IMR-90 (cell line): Measurements from ENCODE around the gene CNKSR3. TPM values are rescaled to one million over a fixed set of nuclear protein-coding genes. Genes with fewer than 3 reads are reported as not detected.

Source experiments
- ATAC-seq: fragments of 200-7000 bp; cut with Tn5 transposase; 2 replicates; pipeline ENCODE4 v1.9.1; 2020; ENCODE audit warnings: low read depth, mild to moderate bottlenecking, moderate library complexity
- BruUV-seq: library from RNA; stranded (reverse); fragments of 400-500 nt; replicated peaks from 2 replicates; lab custom pipeline; 2021; lab: Mats Ljungman, UMichigan
- CTCF ChIA-PET: fragments of 300-600 bp; formaldehyde crosslinking; extraction: SDS; loops from one replicate; lab custom pipeline; 2021; ENCODE audit warnings: antibody characterized with exemption; lab: Yijun Ruan, JAX
- POLR2A ChIA-PET: fragments of 300-600 bp; sonication (Branson Sonifier 250); formaldehyde crosslinking; loops from one replicate; lab custom pipeline; 2022; ENCODE audit warnings: antibody characterized with exemption; ENCODE audit not compliant: unreplicated experiment; lab: Charles Lee
- DNase-seq: peaks from one replicate; pipeline ENCODE4 v3.0.0; 2013
- H2AFZ ChIP-seq: replicated peaks from 2 replicates; pipeline ENCODE3; 2013; ENCODE audit warnings: low read length, mild to moderate bottlenecking; ENCODE audit not compliant: poor library complexity
- H2AK5ac ChIP-seq: 2 replicates; pipeline ENCODE4 v1.6.1; 2013; ENCODE audit warnings: low read depth, low read length, inconsistent platforms
- H2AK9ac ChIP-seq: replicated peaks from 2 replicates; pipeline ENCODE3; 2013; ENCODE audit warnings: mild to moderate bottlenecking, low read depth, low read length, moderate library complexity; ENCODE audit not compliant: poor library complexity
- H2BK120ac ChIP-seq: 2 replicates; pipeline ENCODE4 v1.6.1; 2013; ENCODE audit warnings: low read depth, low read length, inconsistent platforms
- H2BK15ac ChIP-seq: 3 replicates; pipeline ENCODE4 v1.6.1; 2013; ENCODE audit warnings: low read depth, low read length, inconsistent platforms
- H2BK20ac ChIP-seq: 2 replicates; pipeline ENCODE4 v1.6.1; 2013; ENCODE audit warnings: low read depth, mild to moderate bottlenecking, inconsistent platforms, low read length, moderate library complexity
- H2BK5ac ChIP-seq: 2 replicates; pipeline ENCODE4 v1.6.1; 2013; ENCODE audit warnings: mild to moderate bottlenecking, low read depth, low read length, inconsistent platforms; ENCODE audit not compliant: poor library complexity, severe bottlenecking
- H3K14ac ChIP-seq: replicated peaks from 2 replicates; pipeline ENCODE4 v1.6.1; 2013; ENCODE audit warnings: low read depth, low read length, inconsistent platforms
- H3K18ac ChIP-seq: 2 replicates; pipeline ENCODE4 v1.6.1; 2013; ENCODE audit warnings: low read depth, low read length, control low read depth
- H3K23ac ChIP-seq: 2 replicates; pipeline ENCODE4 v1.6.1; 2013; ENCODE audit warnings: low read depth, low read length, inconsistent platforms
- H3K27ac ChIP-seq: 2 replicates; pipeline ENCODE4 v1.5.1; 2013; ENCODE audit warnings: mild to moderate bottlenecking, control low read depth, low read length; ENCODE audit not compliant: insufficient read depth
- H3K27me3 ChIP-seq: 2 replicates; pipeline ENCODE4 v1.6.1; 2013; ENCODE audit warnings: low read length; ENCODE audit not compliant: control insufficient read depth, insufficient read depth
- H3K36me3 ChIP-seq: 2 replicates; pipeline ENCODE4 v1.6.1; 2013; ENCODE audit warnings: low read length, mixed read lengths; ENCODE audit not compliant: control insufficient read depth, insufficient read depth
- H3K4ac ChIP-seq: 2 replicates; pipeline ENCODE4 v1.6.1; 2013; ENCODE audit warnings: low read depth, low read length, inconsistent platforms
- H3K4me1 ChIP-seq: 2 replicates; pipeline ENCODE4 v1.6.1; 2013; ENCODE audit warnings: low read length, mixed read lengths; ENCODE audit not compliant: control insufficient read depth, insufficient read depth
- H3K4me2 ChIP-seq: 2 replicates; pipeline ENCODE4 v1.6.1; 2013; ENCODE audit warnings: low read depth, mild to moderate bottlenecking, control low read depth, low read length, moderate library complexity
- H3K4me3 ChIP-seq: 2 replicates; pipeline ENCODE4 v1.5.1; 2013; ENCODE audit warnings: low read depth, mild to moderate bottlenecking, control low read depth, low read length, moderate library complexity; ENCODE audit not compliant: insufficient read depth
- H3K56ac ChIP-seq: 2 replicates; pipeline ENCODE4 v1.6.1; 2013; ENCODE audit warnings: low read length, inconsistent platforms; ENCODE audit not compliant: insufficient read depth; ENCODE audit errors: extremely low read depth
- H3K79me1 ChIP-seq, 2 experiments: 2 replicates each; pipeline ENCODE4 v1.6.1; 2013; ENCODE audit warnings: low read length in 2 of 2, inconsistent platforms in 1 of 2, low read depth in 1 of 2
- H3K9ac ChIP-seq: 2 replicates; pipeline ENCODE4 v1.6.1; 2013; ENCODE audit warnings: low read depth, low read length, control low read depth
- H3K9me1 ChIP-seq: 2 replicates; pipeline ENCODE4 v1.6.1; 2013; ENCODE audit warnings: low read length, inconsistent platforms; ENCODE audit not compliant: insufficient read depth
- H3K9me3 ChIP-seq: 2 replicates; pipeline ENCODE4 v1.6.1; 2013; ENCODE audit warnings: low read length; ENCODE audit not compliant: control insufficient read depth, insufficient read depth
- H4K20me1 ChIP-seq: 2 replicates; pipeline ENCODE4 v1.6.1; 2013; ENCODE audit warnings: low read length, inconsistent platforms; ENCODE audit not compliant: insufficient read depth
- H4K5ac ChIP-seq: 2 replicates; pipeline ENCODE4 v1.6.1; 2013; ENCODE audit warnings: mild to moderate bottlenecking, low read depth, low read length, control low read depth
- H4K8ac ChIP-seq, 2 experiments: 2 replicates each; pipeline ENCODE4 v1.6.1; 2013; ENCODE audit warnings: low read depth in 2 of 2, low read length in 2 of 2, control low read depth in 1 of 2, inconsistent platforms in 1 of 2
- H4K91ac ChIP-seq: 2 replicates; pipeline ENCODE4 v1.6.1; 2013; ENCODE audit warnings: low read depth, low read length, inconsistent platforms; ENCODE audit not compliant: insufficient read depth
- CHD1 ChIP-seq: IDR thresholded peaks from 2 replicates; pipeline ENCODE4 v1.6.1; 2012; ENCODE audit warnings: low read depth, low read length, improper control_type of control experiment
- CTCF ChIP-seq: conservative IDR thresholded peaks from 2 replicates; pipeline ENCODE4 v1.5.1; 2012; ENCODE audit warnings: mild to moderate bottlenecking, low read depth, low read length, improper control_type of control experiment
- MAFK ChIP-seq: IDR thresholded peaks from 2 replicates; pipeline ENCODE4 v1.6.1; 2012; ENCODE audit warnings: low read depth, low read length, improper control_type of control experiment
- NFE2L2 ChIP-seq: fragments of 150-350 bp; IDR thresholded peaks from 2 replicates; pipeline ENCODE4 v1.6.1; 2016; ENCODE audit warnings: low read depth, mild to moderate bottlenecking, low read length
- RAD21 ChIP-seq: IDR thresholded peaks from 2 replicates; pipeline ENCODE4 v1.6.1; 2012; ENCODE audit warnings: low read length, improper control_type of control experiment
- RCOR1 ChIP-seq: IDR thresholded peaks from 2 replicates; pipeline ENCODE4 v1.6.1; 2012; ENCODE audit warnings: mild to moderate bottlenecking, low read length, improper control_type of control experiment; ENCODE audit not compliant: insufficient replicate concordance
- RFX5 ChIP-seq: IDR thresholded peaks from 2 replicates; pipeline ENCODE4 v1.8.0; 2012; ENCODE audit warnings: low read depth, mild to moderate bottlenecking, low read length, moderate library complexity
- WGBS, 2 experiments: methylation state at CpG; one replicate each; pipeline versions ENCODE4 v1.1.5 to v1.1.7; 2013; ENCODE audit warnings: missing lambda C conversion rate in 2 of 2; ENCODE audit not compliant: insufficient read length in 1 of 2; ENCODE audit errors: extremely low coverage in 2 of 2; 5-methylcytosine and 5-hydroxymethylcytosine counted together
- dilution Hi-C: fragments of 300-500 bp; cut with HindIII; formaldehyde crosslinking; loops from one replicate; pipeline ENCODE4 v1.14.3; 2018; ENCODE audit warnings: low sequenced_read_pairs; ENCODE audit not compliant: unreplicated experiment
- in situ Hi-C: fragments of 300-500 bp; cut with MboI; formaldehyde crosslinking; loops from 3 replicates; pipeline ENCODE4 v1.14.3; 2019; ENCODE audit warnings: low sequenced_read_pairs, inconsistent platforms, mixed read lengths
- intact Hi-C: fragments of 100-400 bp; cut with micrococcal nuclease; formaldehyde crosslinking; loops from 2 replicates; pipeline ENCODE4 v1.10.0; 2022
- polyA plus RNA-seq, 3 experiments: library from polyadenylated mRNA; depleted of rRNA; stranded (reverse); fragments of >200 nt; gene quantifications; 2 replicates each; pipeline ENCODE4 v1.2.3, GENCODE V29; 2012; ENCODE audit warnings: low replicate concordance in 1 of 3
- total RNA-seq: library from RNA; depleted of rRNA; stranded (reverse); fragments of >200 nt; gene quantifications from 2 replicates; pipeline ENCODE4 v1.2.3, GENCODE V29; 2012
- TF ChIP-seq, protein P1 (sequence below): fragments of 150-350 bp; IDR thresholded peaks from 2 replicates; pipeline ENCODE4 v1.6.1; 2016; ENCODE audit warnings: low read depth, mild to moderate bottlenecking, low read length, moderate library complexity, borderline replicate concordance

CNKSR3 gene
- total and polyA plus RNA-seq, 2 of the 4 experiments (the other 2 are of a cell fraction) = 6.7 to 15.8 TPM

- H3K9ac ChIP-seq = no peak overlapping the region
- H2AK5ac ChIP-seq = no peak overlapping the region
- no peaks in the 10 kb centered on the region for H3K9me3 ChIP-seq
- no peak overlapping the region for H3K4ac ChIP-seq
- H3K14ac ChIP-seq = no peak overlapping the region
- ChIA-PET POLR2A (no interaction called here), CTCF (no interaction called here)
- H2AK9ac ChIP-seq = no peak overlapping the region
- no peaks in the 10 kb centered on the region for H3K27me3 ChIP-seq
- ATAC-seq (no peak), DNase-seq (no peak)
- no peak overlapping the region for H2BK120ac ChIP-seq
- peaks cover 9 to 11% of the 10 kb centered on the region in 2 experiments; a peak in 1 of 4 replicates for H3K79me1 ChIP-seq
- no peak overlapping the region for H2BK15ac ChIP-seq
- no peak overlapping the region for H4K8ac ChIP-seq
- H3K27ac ChIP-seq = no peak overlapping the region
- H3K56ac ChIP-seq = no peak overlapping the region
- peaks cover 2% of the 10 kb centered on the region; the same call in 1 of the 2 replicates for H3K4me1 ChIP-seq
- no peak overlapping the region for H2BK20ac ChIP-seq
- H3K18ac ChIP-seq = no peak overlapping the region
- H4K20me1 ChIP-seq = no peaks in the 10 kb centered on the region
- no CpG with 5 or more reads among the region's 1 CpG for WGBS, 2 experiments
- TF ChIP-seq RFX5 (no peak), MAFK (no peak), RAD21 (no peak), RCOR1 (no peak), NFE2L2 (no peak), CTCF (no peak), CHD1 (no peak)
- TF ChIP-seq, protein P1, sequence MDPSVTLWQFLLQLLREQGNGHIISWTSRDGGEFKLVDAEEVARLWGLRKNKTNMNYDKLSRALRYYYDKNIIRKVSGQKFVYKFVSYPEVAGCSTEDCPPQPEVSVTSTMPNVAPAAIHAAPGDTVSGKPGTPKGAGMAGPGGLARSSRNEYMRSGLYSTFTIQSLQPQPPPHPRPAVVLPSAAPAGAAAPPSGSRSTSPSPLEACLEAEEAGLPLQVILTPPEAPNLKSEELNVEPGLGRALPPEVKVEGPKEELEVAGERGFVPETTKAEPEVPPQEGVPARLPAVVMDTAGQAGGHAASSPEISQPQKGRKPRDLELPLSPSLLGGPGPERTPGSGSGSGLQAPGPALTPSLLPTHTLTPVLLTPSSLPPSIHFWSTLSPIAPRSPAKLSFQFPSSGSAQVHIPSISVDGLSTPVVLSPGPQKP = no peak
- peaks cover 13% of the 10 kb centered on the region for H3K36me3 ChIP-seq
- H3K4me3 ChIP-seq = no peak overlapping the region
- H3K4me2 ChIP-seq = no peak overlapping the region
- no peak overlapping the region for H2BK5ac ChIP-seq
- no peak overlapping the region for H3K23ac ChIP-seq
- in situ Hi-C loops = no loop called here
- no peak overlapping the region for H4K91ac ChIP-seq
- dilution Hi-C loops = no loop called here
- BruUV-seq = no TSS peak
- H2AFZ ChIP-seq = no peak overlapping the region
- intact Hi-C loops = no loop called here
- H4K5ac ChIP-seq = no peak overlapping the region
- peaks cover 2% of the 10 kb centered on the region; the same call in 1 of the 2 replicates for H3K9me1 ChIP-seq
Observed at GRCh38 chr6:154426997-154427396, 83.5 kb downstream of the CNKSR3 start.
